GM23338 (cell line): ENCODE measurements around the gene MS4A6A. TPM values are rescaled to one million over a fixed set of nuclear protein-coding genes. Genes with fewer than 3 reads are reported as not detected.

Experiments
- ATAC-seq: fragments of 200-7000 bp; cut with Tn5 transposase; 3 replicates; pipeline ENCODE4 v1.9.1; 2020
- DNase-seq: peaks from one replicate; pipeline ENCODE4 v3.0.0-alpha.2; 2015; ENCODE audit warnings: low spot score
- H2AFZ ChIP-seq: fragments of 200-600 bp; sonication (generic); 2 replicates; pipeline ENCODE4 v1.8.0; 2016; ENCODE audit warnings: antibody characterized with exemption, mild to moderate bottlenecking, moderate library complexity
- H3F3A ChIP-seq: fragments of 200-600 bp; sonication (generic); replicated peaks from 2 replicates; pipeline ENCODE4 v1.8.0; 2017; ENCODE audit warnings: antibody characterized with exemption, mixed run types, low read depth
- H3K27ac ChIP-seq: fragments of 200-600 bp; sonication (generic); 2 replicates; pipeline ENCODE4 v1.6.1; 2016; ENCODE audit warnings: low read depth
- H3K27me3 ChIP-seq: fragments of 200-600 bp; sonication (generic); 2 replicates; pipeline ENCODE4 v1.8.0; 2016; ENCODE audit warnings: mild to moderate bottlenecking, mixed run types, moderate library complexity; ENCODE audit not compliant: insufficient read depth
- H3K36me3 ChIP-seq: fragments of 200-600 bp; sonication (generic); 2 replicates; pipeline ENCODE4 v1.8.0; 2016; ENCODE audit warnings: mild to moderate bottlenecking; ENCODE audit not compliant: insufficient read depth
- H3K4me1 ChIP-seq: fragments of 200-600 bp; sonication (generic); 2 replicates; pipeline ENCODE4 v1.8.0; 2016; ENCODE audit warnings: mild to moderate bottlenecking, moderate library complexity; ENCODE audit not compliant: insufficient read depth
- H3K4me2 ChIP-seq: fragments of 200-600 bp; sonication (generic); 2 replicates; pipeline ENCODE4 v1.7.1; 2017; ENCODE audit warnings: mixed run types
- H3K4me3 ChIP-seq: fragments of 200-600 bp; sonication (generic); 2 replicates; pipeline ENCODE4 v1.6.1; 2016; ENCODE audit warnings: mixed run types
- H3K79me2 ChIP-seq: fragments of 200-600 bp; sonication (generic); replicated peaks from 2 replicates; pipeline ENCODE4 v1.8.0; 2017; ENCODE audit warnings: mild to moderate bottlenecking; ENCODE audit not compliant: insufficient read depth
- H3K9me2 ChIP-seq: fragments of 200-600 bp; sonication (generic); 2 replicates; pipeline ENCODE4 v1.8.0; 2017; ENCODE audit not compliant: insufficient read depth
- H4K20me1 ChIP-seq: fragments of 200-600 bp; sonication (generic); replicated peaks from 2 replicates; pipeline ENCODE4 v1.8.0; 2017; ENCODE audit warnings: mild to moderate bottlenecking; ENCODE audit not compliant: insufficient read depth
- H3K27ac Mint-ChIP-seq: 2 replicates; pipeline ENCODE4 v1.8.0; 2020; ENCODE audit warnings: inconsistent platforms, mild to moderate bottlenecking, moderate library complexity, mixed read lengths
- H3K27me3 Mint-ChIP-seq: 3 replicates; pipeline ENCODE4 v1.8.0; 2022; ENCODE audit warnings: low read depth, mild to moderate bottlenecking, moderate library complexity, mixed read lengths, inconsistent platforms; ENCODE audit not compliant: insufficient read depth, poor library complexity
- H3K36me3 Mint-ChIP-seq: 3 replicates; pipeline ENCODE4 v1.8.0; 2021; ENCODE audit warnings: low read depth, mild to moderate bottlenecking, inconsistent platforms, moderate library complexity, mixed read lengths
- H3K4me1 Mint-ChIP-seq: 3 replicates; pipeline ENCODE4 v1.8.0; 2020; ENCODE audit warnings: mild to moderate bottlenecking, inconsistent platforms, mixed read lengths
- H3K4me3 Mint-ChIP-seq: 3 replicates; pipeline ENCODE4 v1.8.0; 2021; ENCODE audit warnings: moderate library complexity, mild to moderate bottlenecking, inconsistent platforms, mixed read lengths
- H3K9me3 Mint-ChIP-seq: 3 replicates; pipeline ENCODE4 v1.8.0; 2020; ENCODE audit warnings: moderate library complexity, mild to moderate bottlenecking, inconsistent platforms, mixed read lengths
- CREB1 ChIP-seq: fragments of 250-450 bp; sonication (Bioruptor Pico); IDR thresholded peaks from 2 replicates; pipeline ENCODE4 v1.5.0; 2020; ENCODE audit warnings: low read depth, mild to moderate bottlenecking, moderate library complexity
- ETS1 ChIP-seq: IDR thresholded peaks from 2 replicates; pipeline ENCODE4 v1.6.1; 2016; ENCODE audit warnings: antibody characterized with exemption
- EZH2 ChIP-seq: fragments of 200-600 bp; sonication (generic); IDR thresholded peaks from one replicate; pipeline ENCODE4 v1.8.0; 2017; ENCODE audit warnings: antibody characterized with exemption, mild to moderate bottlenecking, low read depth; ENCODE audit not compliant: unreplicated experiment
- JUNB ChIP-seq: IDR thresholded peaks from one replicate; pipeline ENCODE4 v1.6.1; 2016; ENCODE audit warnings: antibody characterized with exemption; ENCODE audit not compliant: unreplicated experiment
- NANOG ChIP-seq: IDR thresholded peaks from 2 replicates; pipeline ENCODE4 v1.6.1; 2016; ENCODE audit warnings: antibody characterized with exemption, borderline replicate concordance
- POLR2AphosphoS5 ChIP-seq: IDR thresholded peaks from 2 replicates; pipeline ENCODE4 v1.6.1; 2016; ENCODE audit warnings: antibody characterized with exemption, low read depth
- ZNF114 ChIP-seq: fragments of 250-450 bp; sonication (Bioruptor Pico); IDR thresholded peaks from 2 replicates; pipeline ENCODE4 v1.5.0; 2020; ENCODE audit warnings: mild to moderate bottlenecking, moderate library complexity
- ZNF331 ChIP-seq: fragments of 250-450 bp; sonication (Bioruptor Pico); IDR thresholded peaks from 2 replicates; pipeline ENCODE4 v1.5.0; 2020; ENCODE audit warnings: low read depth, mild to moderate bottlenecking, moderate library complexity
- polyA plus RNA-seq: library from polyadenylated mRNA; unstranded; fragments of >200 nt; fragmentation: Nextera tagmentation; extraction: Ambion mirVana; gene quantifications from 2 replicates; pipeline ENCODE4 v1.2.1, GENCODE V29; 2016
- total RNA-seq: library from RNA; depleted of rRNA; stranded (reverse); fragments of >200 nt; shearing (Covaris generic); gene quantifications from 2 replicates; pipeline ENCODE4 v1.2.3, GENCODE V29; 2014
- TF ChIP-seq, protein P1 (sequence below): fragments of 250-450 bp; sonication (Bioruptor Pico); IDR thresholded peaks from 2 replicates; pipeline ENCODE4 v1.5.0; 2020; ENCODE audit warnings: mild to moderate bottlenecking, moderate library complexity
- TF ChIP-seq, protein P2 (sequence below), 2 experiments: fragments of 200-600 bp in 1 of 2; sonication (generic) in 1 of 2; conservative IDR thresholded peaks; 2 replicates each; pipeline versions ENCODE4 v1.5.1 to v1.6.1; 2016 to 2017; ENCODE audit warnings: antibody characterized with exemption in 2 of 2, low read depth in 2 of 2, mild to moderate bottlenecking in 2 of 2, moderate library complexity in 1 of 2

The MS4A6A gene
- total and polyA plus RNA-seq, 2 experiments from 2014 or later, result not detected

DNA sequence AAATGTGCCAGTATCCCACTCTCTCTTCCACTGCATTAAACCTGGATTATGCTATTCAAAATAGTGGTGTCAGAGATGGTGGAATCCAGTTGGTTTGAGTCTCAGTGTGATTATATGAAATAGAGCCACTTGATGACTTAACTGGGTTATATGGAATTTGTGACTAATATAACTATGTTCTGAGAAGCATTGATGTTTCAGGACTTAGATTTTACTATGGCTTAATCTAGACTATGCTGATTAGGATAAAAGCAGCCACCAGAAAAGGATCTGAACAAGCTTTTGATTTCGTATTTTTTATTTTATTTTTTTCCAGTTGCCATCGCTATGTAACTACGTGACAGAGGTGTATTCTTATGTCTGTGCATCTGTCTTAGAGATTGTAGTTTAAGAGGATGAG is 39.1 kb downstream of the MS4A6A start:
- H3K9me2 ChIP-seq, result no peaks in the 10 kb centered on the region
- no peak overlapping the region for H3K4me2 ChIP-seq
- H4K20me1 ChIP-seq, result no peaks in the 10 kb centered on the region
- H3K27me3 Mint-ChIP-seq, result no peaks in the 10 kb centered on the region
- no peak overlapping the region for H3K4me3 Mint-ChIP-seq
- no peaks in the 10 kb centered on the region for H3K4me1 ChIP-seq
- no peak for DNase-seq
- no peak overlapping the region for H3K4me3 ChIP-seq
- no peaks in the 10 kb centered on the region for H3K4me1 Mint-ChIP-seq
- no peaks in the 10 kb centered on the region for H3K36me3 Mint-ChIP-seq
- no peak for TF ChIP-seq EZH2
- TF ChIP-seq ETS1, result no peak
- TF ChIP-seq ZNF331 (CRISPR knock-in tag), result no peak
- no peak for TF ChIP-seq CREB1
- TF ChIP-seq, protein P1, sequence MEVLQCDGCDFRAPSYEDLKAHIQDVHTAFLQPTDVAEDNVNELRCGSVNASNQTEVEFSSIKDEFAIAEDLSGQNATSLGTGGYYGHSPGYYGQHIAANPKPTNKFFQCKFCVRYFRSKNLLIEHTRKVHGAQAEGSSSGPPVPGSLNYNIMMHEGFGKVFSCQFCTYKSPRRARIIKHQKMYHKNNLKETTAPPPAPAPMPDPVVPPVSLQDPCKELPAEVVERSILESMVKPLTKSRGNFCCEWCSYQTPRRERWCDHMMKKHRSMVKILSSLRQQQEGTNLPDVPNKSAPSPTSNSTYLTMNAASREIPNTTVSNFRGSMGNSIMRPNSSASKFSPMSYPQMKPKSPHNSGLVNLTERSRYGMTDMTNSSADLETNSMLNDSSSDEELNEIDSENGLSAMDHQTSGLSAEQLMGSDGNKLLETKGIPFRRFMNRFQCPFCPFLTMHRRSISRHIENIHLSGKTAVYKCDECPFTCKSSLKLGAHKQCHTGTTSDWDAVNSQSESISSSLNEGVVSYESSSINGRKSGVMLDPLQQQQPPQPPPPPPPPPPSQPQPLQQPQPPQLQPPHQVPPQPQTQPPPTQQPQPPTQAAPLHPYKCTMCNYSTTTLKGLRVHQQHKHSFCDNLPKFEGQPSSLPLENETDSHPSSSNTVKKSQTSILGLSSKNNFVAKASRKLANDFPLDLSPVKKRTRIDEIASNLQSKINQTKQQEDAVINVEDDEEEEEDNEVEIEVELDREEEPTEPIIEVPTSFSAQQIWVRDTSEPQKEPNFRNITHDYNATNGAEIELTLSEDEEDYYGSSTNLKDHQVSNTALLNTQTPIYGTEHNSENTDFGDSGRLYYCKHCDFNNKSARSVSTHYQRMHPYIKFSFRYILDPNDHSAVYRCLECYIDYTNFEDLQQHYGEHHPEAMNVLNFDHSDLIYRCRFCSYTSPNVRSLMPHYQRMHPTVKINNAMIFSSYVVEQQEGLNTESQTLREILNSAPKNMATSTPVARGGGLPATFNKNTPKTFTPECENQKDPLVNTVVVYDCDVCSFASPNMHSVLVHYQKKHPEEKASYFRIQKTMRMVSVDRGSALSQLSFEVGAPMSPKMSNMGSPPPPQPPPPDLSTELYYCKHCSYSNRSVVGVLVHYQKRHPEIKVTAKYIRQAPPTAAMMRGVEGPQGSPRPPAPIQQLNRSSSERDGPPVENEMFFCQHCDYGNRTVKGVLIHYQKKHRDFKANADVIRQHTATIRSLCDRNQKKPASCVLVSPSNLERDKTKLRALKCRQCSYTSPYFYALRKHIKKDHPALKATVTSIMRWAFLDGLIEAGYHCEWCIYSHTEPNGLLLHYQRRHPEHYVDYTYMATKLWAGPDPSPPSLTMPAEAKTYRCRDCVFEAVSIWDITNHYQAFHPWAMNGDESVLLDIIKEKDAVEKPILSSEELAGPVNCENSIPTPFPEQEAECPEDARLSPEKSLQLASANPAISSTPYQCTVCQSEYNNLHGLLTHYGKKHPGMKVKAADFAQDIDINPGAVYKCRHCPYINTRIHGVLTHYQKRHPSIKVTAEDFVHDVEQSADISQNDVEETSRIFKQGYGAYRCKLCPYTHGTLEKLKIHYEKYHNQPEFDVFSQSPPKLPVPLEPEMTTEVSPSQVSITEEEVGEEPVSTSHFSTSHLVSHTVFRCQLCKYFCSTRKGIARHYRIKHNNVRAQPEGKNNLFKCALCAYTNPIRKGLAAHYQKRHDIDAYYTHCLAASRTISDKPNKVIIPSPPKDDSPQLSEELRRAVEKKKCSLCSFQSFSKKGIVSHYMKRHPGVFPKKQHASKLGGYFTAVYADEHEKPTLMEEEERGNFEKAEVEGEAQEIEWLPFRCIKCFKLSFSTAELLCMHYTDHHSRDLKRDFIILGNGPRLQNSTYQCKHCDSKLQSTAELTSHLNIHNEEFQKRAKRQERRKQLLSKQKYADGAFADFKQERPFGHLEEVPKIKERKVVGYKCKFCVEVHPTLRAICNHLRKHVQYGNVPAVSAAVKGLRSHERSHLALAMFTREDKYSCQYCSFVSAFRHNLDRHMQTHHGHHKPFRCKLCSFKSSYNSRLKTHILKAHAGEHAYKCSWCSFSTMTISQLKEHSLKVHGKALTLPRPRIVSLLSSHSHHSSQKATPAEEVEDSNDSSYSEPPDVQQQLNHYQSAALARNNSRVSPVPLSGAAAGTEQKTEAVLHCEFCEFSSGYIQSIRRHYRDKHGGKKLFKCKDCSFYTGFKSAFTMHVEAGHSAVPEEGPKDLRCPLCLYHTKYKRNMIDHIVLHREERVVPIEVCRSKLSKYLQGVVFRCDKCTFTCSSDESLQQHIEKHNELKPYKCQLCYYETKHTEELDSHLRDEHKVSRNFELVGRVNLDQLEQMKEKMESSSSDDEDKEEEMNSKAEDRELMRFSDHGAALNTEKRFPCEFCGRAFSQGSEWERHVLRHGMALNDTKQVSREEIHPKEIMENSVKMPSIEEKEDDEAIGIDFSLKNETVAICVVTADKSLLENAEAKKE (CRISPR knock-in tag), result no peak
- no peaks in the 10 kb centered on the region for H3K36me3 ChIP-seq
- H3K9me3 Mint-ChIP-seq, result no peaks in the 10 kb centered on the region
- H3K27ac Mint-ChIP-seq, result no peak overlapping the region
- H3F3A ChIP-seq, result no peaks in the 10 kb centered on the region
- H2AFZ ChIP-seq, result no peak overlapping the region
- ATAC-seq, result no peak
- H3K27ac ChIP-seq, result no peak overlapping the region
- no peaks in the 10 kb centered on the region for H3K79me2 ChIP-seq
- H3K27me3 ChIP-seq, result no peaks in the 10 kb centered on the region

DNA sequence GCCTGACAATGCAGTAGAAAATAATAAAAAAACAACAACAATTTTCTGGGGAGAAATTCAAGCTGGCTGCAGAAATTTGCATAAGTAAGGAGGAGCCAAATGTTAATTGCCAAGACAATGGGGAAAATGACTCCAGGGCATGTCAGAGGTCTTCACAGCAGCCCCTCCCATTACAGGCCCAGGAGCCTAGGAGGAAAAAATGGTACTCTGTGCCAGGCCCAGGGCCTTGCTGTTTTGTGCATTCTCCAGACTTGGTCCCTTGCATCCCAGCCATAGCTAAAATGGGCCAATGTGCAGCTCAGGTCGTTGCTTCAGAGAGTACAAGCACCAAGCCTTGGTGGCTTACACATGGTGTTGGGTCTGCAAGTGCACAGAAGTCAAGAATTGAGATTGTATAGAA is 49.0 kb downstream of the MS4A6A start:
- H3K36me3 ChIP-seq, result no peaks in the 10 kb centered on the region
- H3K4me2 ChIP-seq, result no peak overlapping the region
- H3K36me3 Mint-ChIP-seq, result peaks cover 18% of the 10 kb centered on the region
- no peak overlapping the region for H3K4me3 Mint-ChIP-seq
- H3K4me1 ChIP-seq, result no peaks in the 10 kb centered on the region
- DNase-seq (no peak), ATAC-seq (no peak)
- H3K27ac ChIP-seq, result no peak overlapping the region
- H3F3A ChIP-seq, result no peaks in the 10 kb centered on the region
- H3K27ac Mint-ChIP-seq, result no peak overlapping the region
- no peaks in the 10 kb centered on the region for H3K27me3 ChIP-seq
- no peaks in the 10 kb centered on the region for H4K20me1 ChIP-seq
- peaks cover 2% of the 10 kb centered on the region; the same call in 1 of the 3 replicates for H3K4me1 Mint-ChIP-seq
- no peak overlapping the region for H2AFZ ChIP-seq
- no peaks in the 10 kb centered on the region for H3K79me2 ChIP-seq
- H3K9me2 ChIP-seq, result 0 out of 2 replicates have a peak, but pooled peaks cover 2% of the 10 kb centered on the region
- H3K9me3 Mint-ChIP-seq, result peaks cover 25% of the 10 kb centered on the region
- no peak overlapping the region for H3K4me3 ChIP-seq
- peaks cover 3% of the 10 kb centered on the region for H3K27me3 Mint-ChIP-seq
- TF ChIP-seq EZH2 (no peak), ZNF114 (CRISPR knock-in tag) (no peak), JUNB (no peak), POLR2AphosphoS5 (no peak), NANOG (no peak)
- TF ChIP-seq, protein P2, sequence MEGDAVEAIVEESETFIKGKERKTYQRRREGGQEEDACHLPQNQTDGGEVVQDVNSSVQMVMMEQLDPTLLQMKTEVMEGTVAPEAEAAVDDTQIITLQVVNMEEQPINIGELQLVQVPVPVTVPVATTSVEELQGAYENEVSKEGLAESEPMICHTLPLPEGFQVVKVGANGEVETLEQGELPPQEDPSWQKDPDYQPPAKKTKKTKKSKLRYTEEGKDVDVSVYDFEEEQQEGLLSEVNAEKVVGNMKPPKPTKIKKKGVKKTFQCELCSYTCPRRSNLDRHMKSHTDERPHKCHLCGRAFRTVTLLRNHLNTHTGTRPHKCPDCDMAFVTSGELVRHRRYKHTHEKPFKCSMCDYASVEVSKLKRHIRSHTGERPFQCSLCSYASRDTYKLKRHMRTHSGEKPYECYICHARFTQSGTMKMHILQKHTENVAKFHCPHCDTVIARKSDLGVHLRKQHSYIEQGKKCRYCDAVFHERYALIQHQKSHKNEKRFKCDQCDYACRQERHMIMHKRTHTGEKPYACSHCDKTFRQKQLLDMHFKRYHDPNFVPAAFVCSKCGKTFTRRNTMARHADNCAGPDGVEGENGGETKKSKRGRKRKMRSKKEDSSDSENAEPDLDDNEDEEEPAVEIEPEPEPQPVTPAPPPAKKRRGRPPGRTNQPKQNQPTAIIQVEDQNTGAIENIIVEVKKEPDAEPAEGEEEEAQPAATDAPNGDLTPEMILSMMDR (conservative IDR thresholded peaks at IDR 0.05; ENCODE audit: low read depth in 2 of 2), result no peak
